DOHH2 (cell line): ENCODE results near the gene CYB5R2.

ENCODE experiments used
- H3F3A ChIP-seq: fragments of 200-600 bp; sonication (generic), shearing (Covaris generic); 2 replicates; pipeline ENCODE4 v1.6.0; 2016; ENCODE audit warnings: antibody characterized with exemption, mild to moderate bottlenecking; ENCODE audit not compliant: control insufficient read depth, insufficient read depth
- H3K27ac ChIP-seq: fragments of 200-600 bp; sonication (generic); 2 replicates; pipeline ENCODE4 v1.5.1; 2014; ENCODE audit warnings: low read depth, mild to moderate bottlenecking, low read length, moderate library complexity
- H3K27me3 ChIP-seq: fragments of 200-600 bp; sonication (generic); 2 replicates; pipeline ENCODE4 v1.6.1; 2014; ENCODE audit warnings: mild to moderate bottlenecking, low read length, mixed read lengths; ENCODE audit not compliant: control insufficient read depth
- H3K36me3 ChIP-seq: fragments of 200-600 bp; sonication (generic); 2 replicates; pipeline ENCODE4 v1.6.1; 2014; ENCODE audit warnings: mild to moderate bottlenecking, low read length, moderate library complexity, mixed read lengths; ENCODE audit not compliant: control insufficient read depth
- H3K4me1 ChIP-seq: fragments of 200-600 bp; sonication (generic); 2 replicates; pipeline ENCODE4 v1.6.1; 2014; ENCODE audit warnings: mild to moderate bottlenecking, low read length, mixed read lengths; ENCODE audit not compliant: control insufficient read depth
- H3K4me2 ChIP-seq: fragments of 200-600 bp; sonication (generic); 2 replicates; pipeline ENCODE4 v1.6.0; 2014; ENCODE audit warnings: mild to moderate bottlenecking, low read length, moderate library complexity
- H3K4me3 ChIP-seq: fragments of 200-600 bp; sonication (generic); 2 replicates; pipeline ENCODE4 v1.5.1; 2014; ENCODE audit warnings: mild to moderate bottlenecking, low read length, mixed read lengths
- H3K79me2 ChIP-seq: fragments of 200-600 bp; sonication (generic); 2 replicates; pipeline ENCODE4 v1.6.1; 2014; ENCODE audit warnings: mild to moderate bottlenecking, low read length, mixed read lengths; ENCODE audit not compliant: control insufficient read depth
- H3K9me2 ChIP-seq: fragments of 200-600 bp; sonication (generic); replicated peaks from 2 replicates; pipeline ENCODE4 v1.6.1; 2014; ENCODE audit warnings: mild to moderate bottlenecking, low read length, mixed read lengths; ENCODE audit not compliant: control insufficient read depth
- H3K9me3 ChIP-seq: fragments of 200-600 bp; sonication (generic); 2 replicates; pipeline ENCODE4 v1.6.1; 2014; ENCODE audit warnings: antibody characterized with exemption, low read length, mixed read lengths; ENCODE audit not compliant: control insufficient read depth, insufficient read depth
- H4K20me1 ChIP-seq: fragments of 200-600 bp; sonication (generic); 2 replicates; pipeline ENCODE4 v1.6.0; 2014; ENCODE audit warnings: low read depth, mild to moderate bottlenecking, antibody characterized with exemption, low read length, moderate library complexity; ENCODE audit not compliant: control insufficient read depth, insufficient read depth
- CTCF ChIP-seq: fragments of 200-600 bp; sonication (generic); IDR thresholded peaks from one replicate; pipeline ENCODE4 v1.5.1; 2014; ENCODE audit warnings: antibody characterized with exemption, mild to moderate bottlenecking, low read depth, low read length; ENCODE audit not compliant: poor library complexity, severe bottlenecking
- EZH2phosphoT487 ChIP-seq: fragments of 200-600 bp; sonication (generic); IDR thresholded peaks from 2 replicates; pipeline ENCODE4 v1.6.1; 2017; ENCODE audit warnings: borderline replicate concordance, mild to moderate bottlenecking, antibody characterized with exemption, low read length, moderate library complexity, mixed read lengths

CYB5R2 gene

GRCh38 chr11:7622721-7623120, 50.6 kb downstream of the CYB5R2 start:
- no peaks in the 10 kb centered on the region for H3K79me2 ChIP-seq
- H3K4me1 ChIP-seq = no peaks in the 10 kb centered on the region
- H3K9me2 ChIP-seq = no peaks in the 10 kb centered on the region
- no peaks in the 10 kb centered on the region for H3K27me3 ChIP-seq
- H3K4me2 ChIP-seq = no peak overlapping the region
- no peaks in the 10 kb centered on the region for H4K20me1 ChIP-seq
- H3K4me3 ChIP-seq = no peak overlapping the region
- H3K9me3 ChIP-seq = no peaks in the 10 kb centered on the region
- H3F3A ChIP-seq = no peaks in the 10 kb centered on the region
- TF ChIP-seq CTCF = no peak
- TF ChIP-seq EZH2phosphoT487 = no peak
- H3K36me3 ChIP-seq = no peaks in the 10 kb centered on the region
- no peak overlapping the region for H3K27ac ChIP-seq

- no peaks in the 10 kb centered on the region for H4K20me1 ChIP-seq
- H3K9me3 ChIP-seq = no peaks in the 10 kb centered on the region
- no peaks in the 10 kb centered on the region for H3K79me2 ChIP-seq
- H3K4me3 ChIP-seq = no peak overlapping the region
- TF ChIP-seq EZH2phosphoT487 (no peak), CTCF (no peak)
- no peaks in the 10 kb centered on the region for H3K4me1 ChIP-seq
- no peaks in the 10 kb centered on the region for H3F3A ChIP-seq
- no peaks in the 10 kb centered on the region for H3K36me3 ChIP-seq
- H3K27ac ChIP-seq = no peak overlapping the region
- no peaks in the 10 kb centered on the region for H3K27me3 ChIP-seq
- no peak overlapping the region for H3K4me2 ChIP-seq
- no peaks in the 10 kb centered on the region for H3K9me2 ChIP-seq
Measured at GRCh38 chr11:7621554-7621953, 51.7 kb downstream of the CYB5R2 start.

GRCh38 chr11:7621090-7621489, 52.2 kb downstream of the CYB5R2 start:
- Histone ChIP-seq H4K20me1 (no peaks in the 10 kb centered on the region), H3K4me2 (no peak overlapping the region), H3K4me1 (no peaks in the 10 kb centered on the region), H3K79me2 (no peaks in the 10 kb centered on the region), H3K27me3 (no peaks in the 10 kb centered on the region), H3K27ac (no peak overlapping the region), H3K9me2 (no peaks in the 10 kb centered on the region), H3K36me3 (no peaks in the 10 kb centered on the region), H3F3A (no peaks in the 10 kb centered on the region), H3K9me3 (no peaks in the 10 kb centered on the region), H3K4me3 (no peak overlapping the region)
- TF ChIP-seq EZH2phosphoT487 (no peak), CTCF (no peak)

- no peaks in the 10 kb centered on the region for H4K20me1 ChIP-seq
- H3K27ac ChIP-seq = no peak overlapping the region
- no peak overlapping the region for H3K4me2 ChIP-seq
- H3K9me2 ChIP-seq = no peaks in the 10 kb centered on the region
- no peaks in the 10 kb centered on the region for H3K36me3 ChIP-seq
- H3F3A ChIP-seq = no peaks in the 10 kb centered on the region
- no peaks in the 10 kb centered on the region for H3K9me3 ChIP-seq
- no peak overlapping the region for H3K4me3 ChIP-seq
- H3K27me3 ChIP-seq = no peaks in the 10 kb centered on the region
- TF ChIP-seq EZH2phosphoT487 (no peak), CTCF (no peak)
- H3K79me2 ChIP-seq = no peaks in the 10 kb centered on the region
- H3K4me1 ChIP-seq = no peaks in the 10 kb centered on the region
Measured at GRCh38 chr11:7619322-7619721, 54.0 kb downstream of the CYB5R2 start.
